B cell (primary cell): ENCODE data around the gene SMARCD3.

ENCODE experiments used
- CTCF ChIP-seq: fragments of 200-600 bp; IDR thresholded peaks from one replicate; pipeline ENCODE4 v1.8.0; 2022; ENCODE audit warnings: antibody characterized with exemption, mild to moderate bottlenecking
- EZH2 ChIP-seq: IDR thresholded peaks from 2 replicates; pipeline ENCODE4 v1.6.1; 2012; ENCODE audit warnings: borderline replicate concordance, low read depth, mild to moderate bottlenecking, moderate library complexity, low read length; ENCODE audit not compliant: insufficient read depth, poor library complexity, severe bottlenecking

GRCh38 chr7:151280388-151281019 is 32.0 kb upstream of the SMARCD3 start:
- TF ChIP-seq CTCF: no peak
- no peak for TF ChIP-seq EZH2
